Activated CD8-positive, alpha-beta T cell treated with anti-CD3 and anti-CD28 coated beads for 36 hours (primary cell): ENCODE data around the gene PKN1. TPM values are rescaled to one million over a fixed set of nuclear protein-coding genes. Genes with fewer than 3 reads are reported as not detected.
"Not testable (repeated sequence)": the region's sequence is repeated elsewhere in the genome, so short reads cannot be mapped to it uniquely, and the experiment has no call there.

Experiments used
- ATAC-seq: fragments of 200-7000 bp; cut with Tn5 transposase; one replicate; pipeline ENCODE4 v1.10.0; 2021; ENCODE audit warnings: mild to moderate bottlenecking, moderate library complexity
- CTCF ChIA-PET: fragments of 350-600 bp; sonication (Branson Sonifier 250); formaldehyde crosslinking; loops from one replicate; lab custom pipeline; 2021; ENCODE audit warnings: antibody characterized with exemption; lab: Charles Lee
- POLR2A ChIA-PET: fragments of 350-600 bp; sonication (Branson Sonifier 250); formaldehyde crosslinking; loops from one replicate; lab custom pipeline; 2021; ENCODE audit warnings: antibody characterized with exemption; lab: Charles Lee
- DNase-seq: peaks from one replicate; pipeline ENCODE4 v3.0.0-alpha.2; 2020
- H3K27ac Mint-ChIP-seq: one replicate; pipeline ENCODE4 v1.8.0; 2021; ENCODE audit warnings: mild to moderate bottlenecking, mixed read lengths
- H3K27me3 Mint-ChIP-seq: one replicate; pipeline ENCODE4 v1.8.0; 2021; ENCODE audit warnings: mixed read lengths
- H3K36me3 Mint-ChIP-seq: one replicate; pipeline ENCODE4 v1.8.0; 2021; ENCODE audit warnings: low read depth, mixed read lengths
- H3K4me1 Mint-ChIP-seq: one replicate; pipeline ENCODE4 v1.8.0; 2021; ENCODE audit warnings: low read depth, mixed read lengths
- H3K4me3 Mint-ChIP-seq: one replicate; pipeline ENCODE4 v1.8.0; 2021; ENCODE audit warnings: mild to moderate bottlenecking, moderate library complexity, mixed read lengths
- H3K9me3 Mint-ChIP-seq: one replicate; pipeline ENCODE4 v1.8.0; 2021; ENCODE audit warnings: mixed read lengths
- CTCF ChIP-seq: fragments of 200-600 bp; IDR thresholded peaks from one replicate; pipeline ENCODE4 v1.8.0; 2022; ENCODE audit warnings: antibody characterized with exemption, mild to moderate bottlenecking
- intact Hi-C: fragments of 100-400 bp; cut with micrococcal nuclease; formaldehyde crosslinking; loops from one replicate; pipeline ENCODE4 v1.10.0; 2022
- total RNA-seq, 2 experiments: library from RNA; stranded (reverse); gene quantifications; one replicate each; pipeline ENCODE4 v1.2.3, GENCODE V29; 2021

Gene PKN1
- total RNA-seq, 2 experiments from 2014 or later: 172 to 192 TPM

- ChIA-PET CTCF (interaction anchor here (1.0 to 1.5 kb wide), 3 partner anchors 21 to 85 kb away, joined by 3 read pairs; no protein-coding TSS in a partner anchor), POLR2A (interaction anchor here (0.5 kb wide), 1 partner anchor 19 kb away, joined by 3 read pairs; no protein-coding TSS in a partner anchor)
- H3K27ac Mint-ChIP-seq: no peak overlapping the region
- H3K9me3 Mint-ChIP-seq: no peaks in the 10 kb centered on the region
- H3K27me3 Mint-ChIP-seq: no peaks in the 10 kb centered on the region
- ATAC-seq: no peak
- H3K36me3 Mint-ChIP-seq: peaks cover 55% of the 10 kb centered on the region
- no peak for DNase-seq
- H3K4me3 Mint-ChIP-seq: no peak overlapping the region
- peaks cover 14% of the 10 kb centered on the region for H3K4me1 Mint-ChIP-seq
- intact Hi-C loops: no loop called here
- no peak for TF ChIP-seq CTCF
Measured at GRCh38 chr19:14446336-14447036, 13.4 kb downstream of the PKN1 start.

- no peak for TF ChIP-seq CTCF
- Mint-ChIP-seq H3K9me3 (no peaks in the 10 kb centered on the region), H3K4me1 (peaks cover 11% of the 10 kb centered on the region), H3K4me3 (no peak overlapping the region), H3K27ac (no peak overlapping the region), H3K36me3 (peaks cover 43% of the 10 kb centered on the region), H3K27me3 (no peaks in the 10 kb centered on the region)
- ChIA-PET CTCF (interaction anchor here (1.0 to 1.5 kb wide), 2 partner anchors 17 to 31 kb away, joined by 3 to 5 read pairs; no protein-coding TSS in a partner anchor), POLR2A (no interaction called here)
- intact Hi-C loops: no loop called here
- ATAC-seq (no peak), DNase-seq (no peak)
Measured at GRCh38 chr19:14449321-14449720, 16.2 kb downstream of the PKN1 start.

- POLR2A ChIA-PET: interaction anchor here (1.0 kb wide), 1 partner anchor 22 kb away, joined by 3 read pairs; no protein-coding TSS in a partner anchor
- H3K4me1 Mint-ChIP-seq: peaks cover 8% of the 10 kb centered on the region
- intact Hi-C loops: no loop called here
- no peak overlapping the region for H3K27ac Mint-ChIP-seq
- peaks cover 40% of the 10 kb centered on the region for H3K36me3 Mint-ChIP-seq
- CTCF ChIA-PET: interaction anchor here (1.0 to 1.3 kb wide), 2 partner anchors 18 to 30 kb away, joined by 3 to 6 read pairs; no protein-coding TSS in a partner anchor
- peak; percentile 90 for DNase-seq
- no peaks in the 10 kb centered on the region for H3K27me3 Mint-ChIP-seq
- TF ChIP-seq CTCF: no peak
- ATAC-seq: peak; percentile 100
- H3K4me3 Mint-ChIP-seq: no peak overlapping the region
- H3K9me3 Mint-ChIP-seq: no peaks in the 10 kb centered on the region
Measured at GRCh38 chr19:14450168-14450874, 17.2 kb downstream of the PKN1 start.

GRCh38 chr19:14450876-14451275 lies 17.8 kb downstream of the PKN1 start:
- H3K4me1 Mint-ChIP-seq: peaks cover 8% of the 10 kb centered on the region
- ATAC-seq: no peak
- POLR2A ChIA-PET: interaction anchor here (1.0 kb wide), 1 partner anchor 22 kb away, joined by 3 read pairs; no protein-coding TSS in a partner anchor
- H3K9me3 Mint-ChIP-seq: no peaks in the 10 kb centered on the region
- intact Hi-C loops: no loop called here
- DNase-seq: no peak
- no peak overlapping the region for H3K4me3 Mint-ChIP-seq
- CTCF ChIA-PET: interaction anchor here (1.3 kb wide), 1 partner anchor 29 kb away, joined by 6 read pairs; no protein-coding TSS in a partner anchor
- TF ChIP-seq CTCF: no peak
- no peaks in the 10 kb centered on the region for H3K27me3 Mint-ChIP-seq
- H3K36me3 Mint-ChIP-seq: peaks cover 40% of the 10 kb centered on the region
- H3K27ac Mint-ChIP-seq: no peak overlapping the region

- ATAC-seq, H3K4me1 Mint-ChIP-seq, H3K4me3 Mint-ChIP-seq, H3K27me3 Mint-ChIP-seq, DNase-seq, H3K27ac Mint-ChIP-seq, intact Hi-C loops, H3K9me3 Mint-ChIP-seq: not testable (repeated sequence)
- ChIA-PET CTCF (interaction anchor here (0.6 to 0.7 kb wide), 2 partner anchors 17 to 28 kb away, joined by 3 read pairs; no protein-coding TSS in a partner anchor), POLR2A (interaction anchor here (0.6 to 1.9 kb wide), 3 partner anchors 8 to 35 kb away, joined by 3 to 4 read pairs (median 3); no protein-coding TSS in a partner anchor)
- peaks cover 34% of the 10 kb centered on the region for H3K36me3 Mint-ChIP-seq
Measured at GRCh38 chr19:14452303-14452702, 19.2 kb downstream of the PKN1 start.
